GM21717 (cell line): ENCODE measurements around the gene SLC44A1.

Source experiments
- ATAC-seq: cut with Tn5 transposase; IDR thresholded peaks from one replicate; pipeline ENCODE4 v1.9.1; 2021; ENCODE audit warnings: mild to moderate bottlenecking, moderate library complexity; ENCODE audit not compliant: unreplicated experiment

Gene SLC44A1

GRCh38 chr9:105331160-105331559 lies 86.7 kb downstream of the SLC44A1 start:
- peak; percentile 34 for ATAC-seq

- ATAC-seq: no peak
Observed at GRCh38 chr9:105331755-105332154, 87.3 kb downstream of the SLC44A1 start.

- ATAC-seq: no peak
Observed at GRCh38 chr9:105332471-105332870, 88.0 kb downstream of the SLC44A1 start.

- no peak for ATAC-seq
Observed at GRCh38 chr9:105333076-105333475, 88.6 kb downstream of the SLC44A1 start.

- no peak for ATAC-seq
Observed at GRCh38 chr9:105333811-105334210, 89.4 kb downstream of the SLC44A1 start.

- ATAC-seq: no peak
Observed at GRCh38 chr9:105338308-105338707, 93.9 kb downstream of the SLC44A1 start.

- ATAC-seq: no peak
Observed at GRCh38 chr9:105339849-105340248, 95.4 kb downstream of the SLC44A1 start.

- ATAC-seq: peak; percentile 80
Observed at GRCh38 chr9:105341434-105342146, 97.1 kb downstream of the SLC44A1 start.

- no peak for ATAC-seq
Observed at GRCh38 chr9:105342147-105342505, 97.7 kb downstream of the SLC44A1 start.

GRCh38 chr9:105344283-105344682 lies 99.8 kb downstream of the SLC44A1 start:
- ATAC-seq: no peak

GRCh38 chr9:105345626-105346025 lies 101.2 kb downstream of the SLC44A1 start:
- no peak for ATAC-seq

- no peak for ATAC-seq
Observed at GRCh38 chr9:105346273-105346672, 101.8 kb downstream of the SLC44A1 start.

GRCh38 chr9:105354448-105354847 lies 110.0 kb downstream of the SLC44A1 start:
- no peak for ATAC-seq

GRCh38 chr9:105355781-105356180 lies 111.3 kb downstream of the SLC44A1 start:
- ATAC-seq: peak; percentile 66

GRCh38 chr9:105357937-105358336 lies 113.5 kb downstream of the SLC44A1 start:
- peak; percentile 95 for ATAC-seq

GRCh38 chr9:105359892-105360291 lies 115.4 kb downstream of the SLC44A1 start:
- no peak for ATAC-seq

- ATAC-seq: no peak
Observed at GRCh38 chr9:105360344-105360743, 115.9 kb downstream of the SLC44A1 start.

- ATAC-seq: no peak
Observed at GRCh38 chr9:105361873-105362272, 117.4 kb downstream of the SLC44A1 start.

- no peak for ATAC-seq
Observed at GRCh38 chr9:105362470-105362869, 118.0 kb downstream of the SLC44A1 start.

GRCh38 chr9:105363837-105364236 lies 119.4 kb downstream of the SLC44A1 start:
- ATAC-seq: no peak

- ATAC-seq: no peak
Observed at GRCh38 chr9:105369911-105370310, 125.5 kb downstream of the SLC44A1 start.

- no peak for ATAC-seq
Observed at GRCh38 chr9:105373723-105374122, 129.3 kb downstream of the SLC44A1 start.

GRCh38 chr9:105375323-105375722 lies 130.9 kb downstream of the SLC44A1 start:
- no peak for ATAC-seq
